ENCODE data around the gene MYO15B.

The MYO15B gene

GRCh38 chr17:75546181-75546580 is 41.4 kb upstream of the MYO15B start:
- ChIA-PET CTCF (no interaction called here), POLR2A (no interaction called here)
- no peaks in the 10 kb centered on the region for H3K27me3 ChIP-seq (replicated peaks in 2 of 5; ENCODE audit: control insufficient read depth in 4 of 5, insufficient read depth in 5 of 5, low read length in 4 of 5)
- no peaks in the 10 kb centered on the region for H3K4me1 ChIP-seq (ENCODE audit: control extremely low read depth in 1 of 4, control insufficient read depth in 4 of 4, insufficient read depth in 4 of 4, low read length in 3 of 4)
- no peaks in the 10 kb centered on the region for H3K9me3 ChIP-seq (ENCODE audit: control extremely low read depth in 1 of 5, control insufficient read depth in 4 of 5, insufficient read depth in 2 of 5, low read depth in 1 of 5, low read length in 4 of 5)
- 95% methylated on average over 7 of the region's 13 CpGs for WGBS (ENCODE audit: insufficient coverage)
- no peaks in the 10 kb centered on the region for H3K36me3 ChIP-seq (ENCODE audit: control insufficient read depth in 4 of 4, insufficient read depth in 4 of 4, low read length in 3 of 4)
- DNase-seq: no peak
- H3K4me3 ChIP-seq (ENCODE audit: control insufficient read depth in 1 of 7, extremely low read depth in 1 of 7, insufficient read depth in 4 of 7, low read depth in 2 of 7, low read length in 6 of 7): no peak overlapping the region
- H3K27ac ChIP-seq (ENCODE audit: insufficient read depth in 1 of 2, low read depth in 1 of 2, low read length in 2 of 2, poor library complexity in 1 of 2, severe bottlenecking in 2 of 2): no peak overlapping the region

GRCh38 chr17:75547091-75547490 is 40.5 kb upstream of the MYO15B start:
- POLR2A ChIA-PET: no interaction called here
- CTCF ChIA-PET: no interaction called here

GRCh38 chr17:75548813-75549212 is 38.8 kb upstream of the MYO15B start:
- peaks cover 0 to 11% (median 0%) of the 10 kb centered on the region in 4 experiments for H3K4me1 ChIP-seq (ENCODE audit: control extremely low read depth in 1 of 4, control insufficient read depth in 4 of 4, insufficient read depth in 4 of 4, low read length in 3 of 4)
- CTCF ChIA-PET: interaction anchor here (0.6 kb wide), 1 partner anchor 123 kb away, joined by 4 read pairs; no protein-coding TSS in a partner anchor
- H3K4me3 ChIP-seq (ENCODE audit: control insufficient read depth in 1 of 7, extremely low read depth in 1 of 7, insufficient read depth in 4 of 7, low read depth in 2 of 7, low read length in 6 of 7): no peak overlapping the region
- H3K27me3 ChIP-seq (replicated peaks in 2 of 5; ENCODE audit: control insufficient read depth in 4 of 5, insufficient read depth in 5 of 5, low read length in 4 of 5): no peaks in the 10 kb centered on the region
- H3K36me3 ChIP-seq (ENCODE audit: control insufficient read depth in 4 of 4, insufficient read depth in 4 of 4, low read length in 3 of 4): no peaks in the 10 kb centered on the region
- POLR2A ChIA-PET: no interaction called here
- WGBS (ENCODE audit: insufficient coverage): 100% methylated on average over 3 of the region's 5 CpGs
- no peak overlapping the region for H3K27ac ChIP-seq (ENCODE audit: insufficient read depth in 1 of 2, low read depth in 1 of 2, low read length in 2 of 2, poor library complexity in 1 of 2, severe bottlenecking in 2 of 2)
- DNase-seq: no peak
- no peaks in the 10 kb centered on the region for H3K9me3 ChIP-seq (ENCODE audit: control extremely low read depth in 1 of 5, control insufficient read depth in 4 of 5, insufficient read depth in 2 of 5, low read depth in 1 of 5, low read length in 4 of 5)

More at GRCh38 chr17:75547091-75547490, 40.5 kb upstream of the MYO15B start:
- no peaks in the 10 kb centered on the region for H3K4me1 ChIP-seq (ENCODE audit: control extremely low read depth in 1 of 4, control insufficient read depth in 4 of 4, insufficient read depth in 4 of 4, low read length in 3 of 4)
- DNase-seq: no peak
- H3K36me3 ChIP-seq (ENCODE audit: control insufficient read depth in 4 of 4, insufficient read depth in 4 of 4, low read length in 3 of 4): no peaks in the 10 kb centered on the region
- no peak overlapping the region for H3K4me3 ChIP-seq (ENCODE audit: control insufficient read depth in 1 of 7, extremely low read depth in 1 of 7, insufficient read depth in 4 of 7, low read depth in 2 of 7, low read length in 6 of 7)
- WGBS (ENCODE audit: insufficient coverage): 99% methylated on average over 9 of the region's 9 CpGs
- H3K27ac ChIP-seq (ENCODE audit: insufficient read depth in 1 of 2, low read depth in 1 of 2, low read length in 2 of 2, poor library complexity in 1 of 2, severe bottlenecking in 2 of 2): no peak overlapping the region
- no peaks in the 10 kb centered on the region for H3K9me3 ChIP-seq (ENCODE audit: control extremely low read depth in 1 of 5, control insufficient read depth in 4 of 5, insufficient read depth in 2 of 5, low read depth in 1 of 5, low read length in 4 of 5)
- no peaks in the 10 kb centered on the region for H3K27me3 ChIP-seq (replicated peaks in 2 of 5; ENCODE audit: control insufficient read depth in 4 of 5, insufficient read depth in 5 of 5, low read length in 4 of 5)

GRCh38 chr17:75549246-75550138 is 38.1 kb upstream of the MYO15B start:
- H3K4me3 ChIP-seq (ENCODE audit: control insufficient read depth in 1 of 7, extremely low read depth in 1 of 7, insufficient read depth in 4 of 7, low read depth in 2 of 7, low read length in 6 of 7): no peak overlapping the region
- no peaks in the 10 kb centered on the region for H3K9me3 ChIP-seq (ENCODE audit: control extremely low read depth in 1 of 5, control insufficient read depth in 4 of 5, insufficient read depth in 2 of 5, low read depth in 1 of 5, low read length in 4 of 5)
- no peaks in the 10 kb centered on the region for H3K36me3 ChIP-seq (ENCODE audit: control insufficient read depth in 4 of 4, insufficient read depth in 4 of 4, low read length in 3 of 4)
- H3K4me1 ChIP-seq (ENCODE audit: control extremely low read depth in 1 of 4, control insufficient read depth in 4 of 4, insufficient read depth in 4 of 4, low read length in 3 of 4): peaks cover 0 to 11% (median 0%) of the 10 kb centered on the region in 4 experiments
- CTCF ChIA-PET: interaction anchor here (0.6 kb wide), 1 partner anchor 123 kb away, joined by 4 read pairs; no protein-coding TSS in a partner anchor
- WGBS (ENCODE audit: insufficient coverage): 97% methylated on average over 19 of the region's 22 CpGs
- DNase-seq: no peak
- H3K27ac ChIP-seq (ENCODE audit: insufficient read depth in 1 of 2, low read depth in 1 of 2, low read length in 2 of 2, poor library complexity in 1 of 2, severe bottlenecking in 2 of 2): no peak overlapping the region
- POLR2A ChIA-PET: no interaction called here
- no peaks in the 10 kb centered on the region for H3K27me3 ChIP-seq (replicated peaks in 2 of 5; ENCODE audit: control insufficient read depth in 4 of 5, insufficient read depth in 5 of 5, low read length in 4 of 5)

GRCh38 chr17:75550139-75550465 is 37.5 kb upstream of the MYO15B start:
- Histone ChIP-seq H3K27me3 (replicated peaks in 2 of 5; ENCODE audit: control insufficient read depth in 4 of 5, insufficient read depth in 5 of 5, low read length in 4 of 5) (no peaks in the 10 kb centered on the region), H3K36me3 (ENCODE audit: control insufficient read depth in 4 of 4, insufficient read depth in 4 of 4, low read length in 3 of 4) (no peaks in the 10 kb centered on the region), H3K27ac (ENCODE audit: insufficient read depth in 1 of 2, low read depth in 1 of 2, low read length in 2 of 2, poor library complexity in 1 of 2, severe bottlenecking in 2 of 2) (no peak overlapping the region), H3K4me3 (ENCODE audit: control insufficient read depth in 1 of 7, extremely low read depth in 1 of 7, insufficient read depth in 4 of 7, low read depth in 2 of 7, low read length in 6 of 7) (no peak overlapping the region), H3K4me1 (ENCODE audit: control extremely low read depth in 1 of 4, control insufficient read depth in 4 of 4, insufficient read depth in 4 of 4, low read length in 3 of 4) (peaks cover 0 to 11% (median 0%) of the 10 kb centered on the region in 4 experiments), H3K9me3 (ENCODE audit: control extremely low read depth in 1 of 5, control insufficient read depth in 4 of 5, insufficient read depth in 2 of 5, low read depth in 1 of 5, low read length in 4 of 5) (no peaks in the 10 kb centered on the region)
- ChIA-PET CTCF (interaction anchor here (0.7 kb wide), 1 partner anchor 58 kb away, joined by 3 read pairs; no protein-coding TSS in a partner anchor), POLR2A (interaction anchor here (0.6 kb wide), 1 partner anchor 22 kb away, joined by 3 read pairs; no protein-coding TSS in a partner anchor)
- no peak for DNase-seq
- 100% methylated on average over 4 of the region's 4 CpGs for WGBS (ENCODE audit: insufficient coverage)

GRCh38 chr17:75551266-75551665 is 36.3 kb upstream of the MYO15B start:
- CTCF ChIA-PET: interaction anchor here (0.5 to 1.6 kb wide), 4 partner anchors 8 to 52 kb away, joined by 3 to 5 read pairs (median 3); partner anchors contain the start of gene LLGL2
- Histone ChIP-seq H3K4me1 (ENCODE audit: control extremely low read depth in 1 of 4, control insufficient read depth in 4 of 4, insufficient read depth in 4 of 4, low read length in 3 of 4) (peaks cover 0 to 11% (median 0%) of the 10 kb centered on the region in 4 experiments), H3K4me3 (ENCODE audit: control insufficient read depth in 1 of 7, extremely low read depth in 1 of 7, insufficient read depth in 4 of 7, low read depth in 2 of 7, low read length in 6 of 7) (no peak overlapping the region), H3K9me3 (ENCODE audit: control extremely low read depth in 1 of 5, control insufficient read depth in 4 of 5, insufficient read depth in 2 of 5, low read depth in 1 of 5, low read length in 4 of 5) (no peaks in the 10 kb centered on the region), H3K36me3 (ENCODE audit: control insufficient read depth in 4 of 4, insufficient read depth in 4 of 4, low read length in 3 of 4) (no peaks in the 10 kb centered on the region), H3K27ac (ENCODE audit: insufficient read depth in 1 of 2, low read depth in 1 of 2, low read length in 2 of 2, poor library complexity in 1 of 2, severe bottlenecking in 2 of 2) (no peak overlapping the region), H3K27me3 (replicated peaks in 2 of 5; ENCODE audit: control insufficient read depth in 4 of 5, insufficient read depth in 5 of 5, low read length in 4 of 5) (no peaks in the 10 kb centered on the region)
- no peak for DNase-seq
- POLR2A ChIA-PET: no interaction called here
- 100% methylated on average over 7 of the region's 7 CpGs for WGBS (ENCODE audit: insufficient coverage)

Data from common myeloid progenitor, CD34-positive (primary cell).